ENCODE data around the gene PRRG1. TPM values are rescaled to one million over a fixed set of nuclear protein-coding genes. Genes with fewer than 3 reads are reported as not detected.

The PRRG1 gene
- total and polyA plus RNA-seq, 2 donors (not counting 1 experiment from before 2014, with no cell fraction given) = 10.2 to 15.5 TPM

GRCh38 chrX:37348971-37349220 is 268 bp upstream of the PRRG1 start:
- Histone ChIP-seq H3K9me3 (ENCODE audit: control insufficient read depth, insufficient read depth, low read depth, low read length) (no peaks in the 10 kb centered on the region), H3K36me3 (ENCODE audit: control insufficient read depth, insufficient read depth, low read length) (no peaks in the 10 kb centered on the region), H3K4me2 (ENCODE audit: extremely low read depth, insufficient read depth, low read length) (peak overlapping the region; percentile 73), H3K4me1 (ENCODE audit: control insufficient read depth, extremely low read depth, insufficient read depth, low read length) (peaks cover 3% of the 10 kb centered on the region), H3K9ac (ENCODE audit: insufficient read depth, low read length) (peak overlapping the region; percentile 55), H3K79me2 (ENCODE audit: control insufficient read depth, insufficient read depth, low read length) (peaks cover 4% of the 10 kb centered on the region), H3K4me3 (replicated peaks in 1 of 4; ENCODE audit: control extremely low read depth in 1 of 4, insufficient read depth in 1 of 4, low read depth in 3 of 4, low read length in 4 of 4) (peak overlapping the region; percentile 39 to 67 (median 51)), H3K27ac (ENCODE audit: insufficient read depth, low read length) (peak overlapping the region; percentile 83), H2AFZ (ENCODE audit: low read length) (peak overlapping the region; percentile 71), H3K27me3 (ENCODE audit: control insufficient read depth, insufficient read depth, low read length) (no peaks in the 10 kb centered on the region), H4K20me1 (ENCODE audit: control insufficient read depth, extremely low read depth, insufficient read depth, low read length) (no peaks in the 10 kb centered on the region)
- DNase-seq (ENCODE audit: low read depth in 2 of 2) = no peak
- no peak for TF ChIP-seq CTCF (conservative IDR thresholded peaks at IDR 0.05 in 1 of 2, IDR thresholded peaks at IDR 0.05 in 1 of 2; ENCODE audit: low read depth in 1 of 2, low read length in 2 of 2)
- TF ChIP-seq EZH2 (IDR thresholded peaks at IDR 0.05; ENCODE audit: low read length, missing control alignments) = no peak

- H3K4me3 ChIP-seq (replicated peaks in 1 of 4; ENCODE audit: control extremely low read depth in 1 of 4, insufficient read depth in 1 of 4, low read depth in 3 of 4, low read length in 4 of 4) = peak overlapping the region; percentile 66 to 92 (median 73)
- peaks cover 4% of the 10 kb centered on the region for H3K79me2 ChIP-seq (ENCODE audit: control insufficient read depth, insufficient read depth, low read length)
- no peak overlapping the region for H2AFZ ChIP-seq (ENCODE audit: low read length)
- peak overlapping the region; percentile 83 for H3K4me2 ChIP-seq (ENCODE audit: extremely low read depth, insufficient read depth, low read length)
- H3K27me3 ChIP-seq (ENCODE audit: control insufficient read depth, insufficient read depth, low read length) = no peaks in the 10 kb centered on the region
- peak overlapping the region; percentile 80 for H3K27ac ChIP-seq (ENCODE audit: insufficient read depth, low read length)
- H4K20me1 ChIP-seq (ENCODE audit: control insufficient read depth, extremely low read depth, insufficient read depth, low read length) = no peaks in the 10 kb centered on the region
- TF ChIP-seq CTCF (conservative IDR thresholded peaks at IDR 0.05 in 1 of 2, IDR thresholded peaks at IDR 0.05 in 1 of 2; ENCODE audit: low read depth in 1 of 2, low read length in 2 of 2) (no peak), EZH2 (IDR thresholded peaks at IDR 0.05; ENCODE audit: low read length, missing control alignments) (no peak)
- H3K9me3 ChIP-seq (ENCODE audit: control insufficient read depth, insufficient read depth, low read depth, low read length) = no peaks in the 10 kb centered on the region
- no peaks in the 10 kb centered on the region for H3K36me3 ChIP-seq (ENCODE audit: control insufficient read depth, insufficient read depth, low read length)
- DNase-seq (ENCODE audit: low read depth in 2 of 2) = peak; percentile 22 to 28
- H3K4me1 ChIP-seq (ENCODE audit: control insufficient read depth, extremely low read depth, insufficient read depth, low read length) = peaks cover 3% of the 10 kb centered on the region
- H3K9ac ChIP-seq (ENCODE audit: insufficient read depth, low read length) = peak overlapping the region; percentile 42
Observed at GRCh38 chrX:37350034-37350365, 836 bp downstream of the PRRG1 start.

- no peak for TF ChIP-seq CTCF (conservative IDR thresholded peaks at IDR 0.05 in 1 of 2, IDR thresholded peaks at IDR 0.05 in 1 of 2; ENCODE audit: low read depth in 1 of 2, low read length in 2 of 2)
- no peak for TF ChIP-seq EZH2 (IDR thresholded peaks at IDR 0.05; ENCODE audit: low read length, missing control alignments)
- H3K36me3 ChIP-seq (ENCODE audit: control insufficient read depth, insufficient read depth, low read length) = no peaks in the 10 kb centered on the region
- H3K4me3 ChIP-seq (replicated peaks in 1 of 4; ENCODE audit: control extremely low read depth in 1 of 4, insufficient read depth in 1 of 4, low read depth in 3 of 4, low read length in 4 of 4) = no peak overlapping the region
- H3K9ac ChIP-seq (ENCODE audit: insufficient read depth, low read length) = no peak overlapping the region
- H3K4me1 ChIP-seq (ENCODE audit: control insufficient read depth, extremely low read depth, insufficient read depth, low read length) = no peaks in the 10 kb centered on the region
- no peaks in the 10 kb centered on the region for H3K9me3 ChIP-seq (ENCODE audit: control insufficient read depth, insufficient read depth, low read depth, low read length)
- no peak overlapping the region for H3K4me2 ChIP-seq (ENCODE audit: extremely low read depth, insufficient read depth, low read length)
- no peaks in the 10 kb centered on the region for H4K20me1 ChIP-seq (ENCODE audit: control insufficient read depth, extremely low read depth, insufficient read depth, low read length)
- DNase-seq (ENCODE audit: low read depth in 2 of 2) = no peak
- H3K79me2 ChIP-seq (ENCODE audit: control insufficient read depth, insufficient read depth, low read length) = peaks cover 4% of the 10 kb centered on the region
- no peaks in the 10 kb centered on the region for H3K27me3 ChIP-seq (ENCODE audit: control insufficient read depth, insufficient read depth, low read length)
- H3K27ac ChIP-seq (ENCODE audit: insufficient read depth, low read length) = no peak overlapping the region
- H2AFZ ChIP-seq (ENCODE audit: low read length) = no peak overlapping the region
Observed at GRCh38 chrX:37353646-37354045, 4.5 kb downstream of the PRRG1 start.

All from fibroblast of lung (primary cell).